Measurements from ENCODE around the gene MARK4.
"Not testable (repeated sequence)": the region's sequence is repeated elsewhere in the genome, so short reads cannot be mapped to it uniquely, and the experiment has no call there.

MARK4 gene

DNA sequence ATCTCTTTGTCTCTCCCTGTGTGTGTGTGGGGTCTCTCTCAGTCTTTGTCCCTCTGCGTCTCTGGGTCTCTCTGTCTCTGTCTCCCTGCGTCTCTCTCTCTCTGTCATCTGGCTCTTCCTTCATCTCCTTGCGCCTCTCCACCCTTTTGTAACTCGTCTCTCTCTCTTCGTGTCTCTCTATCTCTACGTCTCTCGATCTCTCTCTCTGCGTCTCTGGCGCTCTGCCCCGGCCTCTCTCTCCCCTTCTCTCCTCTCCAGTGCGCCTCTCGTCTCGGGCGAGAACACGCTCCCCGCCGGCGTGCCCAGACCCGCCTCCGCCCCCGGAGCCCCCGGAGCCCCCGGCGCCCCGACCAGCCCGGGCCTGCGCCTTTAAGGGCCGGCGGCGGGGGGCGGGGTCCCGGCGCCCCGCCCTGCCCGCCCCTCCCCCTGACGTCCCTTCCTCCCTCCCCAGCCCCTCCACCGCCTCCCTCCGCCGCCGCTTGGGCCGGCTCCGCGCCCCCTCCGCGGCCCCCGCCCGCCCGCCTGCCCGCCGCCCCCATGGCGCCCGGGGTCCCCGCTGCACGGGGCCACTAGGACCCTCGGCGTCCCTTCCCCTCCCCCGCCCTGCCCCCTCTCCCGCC is at the start of gene MARK4:
MARK4 (plus strand) TSS at position 440 of the 620 bp plus-strand sequence. CDS start 318 bp downstream, outside the sequence.
- peak; percentile 53 for DNase-seq

DNA sequence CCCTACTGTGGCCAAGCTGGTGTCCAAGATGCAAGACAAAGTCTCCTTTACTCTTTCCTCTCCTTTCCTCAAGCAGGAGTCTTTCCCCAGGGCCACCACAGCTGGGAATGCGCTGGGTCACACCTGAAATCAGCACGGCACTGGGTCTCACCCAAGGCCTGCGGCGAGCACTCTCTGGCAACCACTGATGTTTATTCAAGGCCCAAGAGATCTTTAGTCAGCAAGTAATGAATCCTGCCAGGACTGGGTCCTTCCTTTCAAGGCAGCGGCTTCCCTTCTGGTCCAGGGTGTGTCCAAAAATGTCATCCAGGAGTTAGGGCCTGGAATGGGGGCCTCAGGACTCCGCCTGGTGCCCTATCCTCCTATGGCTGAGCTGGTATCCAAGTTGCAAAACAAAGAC is 48.4 kb upstream of the MARK4 start:
- no peak for DNase-seq

DNA sequence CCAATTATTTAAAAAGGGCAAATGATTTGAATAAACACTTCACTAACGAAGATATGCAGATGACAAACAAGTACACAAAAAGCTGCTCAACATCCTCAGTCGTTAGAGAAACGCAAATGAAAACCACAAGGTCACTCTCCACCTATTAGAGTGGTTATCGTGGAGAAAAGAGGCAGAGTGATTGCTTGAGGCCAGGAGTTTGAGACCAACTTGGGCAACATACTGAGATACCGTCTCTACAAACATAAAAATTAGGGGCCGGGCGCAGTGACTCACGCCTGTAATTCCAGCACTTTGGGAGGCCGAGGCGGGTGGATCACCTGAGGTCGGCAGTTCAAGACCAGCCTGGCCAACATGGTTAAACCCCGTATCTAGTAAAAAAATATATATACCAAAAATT is 45.3 kb upstream of the MARK4 start:
- DNase-seq, result no peak

DNA sequence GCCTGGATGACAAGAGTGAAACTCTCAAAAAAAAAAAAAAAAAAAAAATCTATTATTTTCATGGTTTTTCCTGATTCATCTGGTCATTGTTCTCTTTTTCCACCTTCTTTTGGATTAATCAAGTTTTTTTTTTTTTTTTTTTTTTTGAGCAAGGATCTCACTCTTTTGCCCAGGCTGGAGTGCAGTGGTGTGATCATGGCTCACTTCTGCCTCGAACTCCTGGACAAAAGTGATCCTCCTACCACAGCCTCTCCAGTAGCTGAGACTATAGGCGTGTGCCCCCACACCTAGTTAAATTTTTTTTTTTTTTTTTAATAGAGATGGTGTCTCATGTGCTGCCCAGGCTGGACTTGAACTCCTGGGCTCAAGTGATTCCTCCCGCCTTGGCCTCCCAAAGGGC is 44.7 kb upstream of the MARK4 start:
- DNase-seq, result no peak

DNA sequence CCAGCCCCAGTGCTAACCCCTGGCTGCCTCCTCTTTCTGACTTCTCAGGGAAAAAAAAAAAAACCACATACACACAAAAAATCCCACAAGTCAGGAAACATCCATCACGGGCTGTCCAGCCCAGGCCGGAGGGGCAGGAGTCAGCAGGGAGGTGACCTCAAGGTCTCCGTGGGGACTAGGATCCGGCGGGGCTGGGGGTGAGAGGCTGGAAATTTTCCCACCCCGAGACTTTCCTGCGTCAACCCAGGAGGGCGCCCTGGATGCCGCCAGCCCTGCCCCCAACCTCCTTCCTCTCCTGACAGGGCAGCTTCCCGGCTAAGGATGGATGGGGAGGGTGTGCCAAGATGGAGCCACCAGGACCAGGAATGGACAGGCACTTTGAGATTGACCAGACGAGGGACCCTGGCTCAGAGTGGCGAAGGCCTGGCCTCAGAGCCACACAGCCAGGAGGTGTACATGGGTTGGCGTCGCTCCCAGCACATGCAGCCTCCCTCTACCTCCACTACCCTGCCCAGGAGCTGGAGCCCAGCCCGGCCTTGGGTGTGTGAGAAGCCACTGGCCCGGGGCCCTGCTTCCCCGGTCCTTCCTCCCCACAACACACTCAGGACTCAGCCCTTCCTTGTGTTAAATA is 39.2 kb upstream of the MARK4 start:
- peak; percentile 66 for DNase-seq

DNA sequence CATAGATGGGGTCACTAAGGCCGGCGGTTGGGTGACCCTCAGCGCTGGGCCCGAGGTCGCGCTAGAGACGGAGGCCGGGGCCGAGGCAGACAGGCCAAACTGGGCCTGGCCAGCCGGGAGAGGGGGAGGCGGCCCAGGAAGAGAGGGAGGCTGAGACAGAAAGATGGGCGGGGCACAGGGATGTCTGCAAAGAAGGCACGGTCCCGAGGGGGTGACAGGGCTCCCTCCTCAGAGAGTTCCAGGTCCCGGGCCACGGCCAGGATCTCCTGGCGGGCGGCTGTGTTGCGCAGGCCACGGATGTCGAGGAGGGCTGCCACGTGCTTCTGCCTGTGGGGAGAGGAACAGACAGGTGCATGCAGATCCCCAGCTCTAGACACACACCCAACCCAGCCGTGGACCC is 38.0 kb upstream of the MARK4 start:
- no peak for DNase-seq

DNA sequence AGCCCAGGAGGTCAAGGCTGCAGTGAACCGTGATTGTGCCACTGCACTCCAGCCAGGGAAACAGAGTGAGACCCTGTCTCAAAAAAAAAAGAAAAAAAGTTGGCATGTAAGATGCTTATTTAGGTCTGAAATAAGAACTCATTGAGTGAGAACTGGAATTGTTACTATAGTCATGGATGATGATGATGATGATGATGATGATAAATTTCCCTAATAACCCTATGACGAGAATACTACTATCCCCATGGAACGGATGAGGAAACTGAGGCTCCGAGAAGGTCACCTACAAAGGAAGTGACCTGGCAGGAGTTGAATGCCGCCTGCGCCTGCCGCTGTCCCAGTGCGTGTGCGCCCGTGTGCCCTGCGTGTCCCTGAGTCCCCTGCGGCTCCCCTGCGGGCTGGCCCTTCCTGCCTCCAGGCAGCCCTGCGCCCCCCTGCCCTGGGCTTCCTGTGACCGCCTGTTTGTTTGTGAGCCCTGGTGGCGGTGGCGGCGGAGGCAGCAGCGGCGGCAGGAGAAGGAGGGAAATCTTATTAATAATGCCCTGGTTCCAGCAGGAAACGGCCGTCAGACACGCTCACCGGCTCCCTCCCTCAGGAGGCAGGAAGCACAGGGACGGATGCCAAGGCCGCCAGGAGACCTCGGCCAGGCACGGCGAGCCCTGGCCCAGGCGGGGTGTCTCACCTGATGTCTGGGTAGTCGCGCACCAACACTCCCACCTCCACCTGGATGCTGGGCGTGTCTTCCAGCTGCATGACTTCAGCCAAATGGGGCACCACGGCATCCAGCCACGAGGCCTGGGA is 35.5 kb upstream of the MARK4 start:
- no peak for DNase-seq

DNA sequence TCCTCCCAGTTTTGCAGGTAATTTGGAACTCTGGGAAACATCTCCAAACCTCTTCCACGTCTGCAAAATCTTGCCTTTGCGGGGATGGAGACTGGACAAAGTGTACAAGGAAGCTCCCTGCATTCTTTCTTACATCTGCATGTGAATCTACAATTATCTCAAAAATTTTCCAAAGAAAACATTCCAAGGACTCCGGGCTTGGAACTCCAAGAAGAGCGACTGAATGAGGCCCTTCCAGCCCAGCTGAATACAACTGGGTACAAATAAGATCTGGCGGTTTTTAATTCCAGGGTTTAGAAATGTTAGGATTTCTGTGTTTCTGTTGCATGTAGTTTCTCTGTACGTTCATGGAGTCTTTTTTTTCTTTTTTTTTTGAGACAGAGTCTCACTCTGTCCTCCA is 34.4 kb upstream of the MARK4 start:
- no peak for DNase-seq

DNA sequence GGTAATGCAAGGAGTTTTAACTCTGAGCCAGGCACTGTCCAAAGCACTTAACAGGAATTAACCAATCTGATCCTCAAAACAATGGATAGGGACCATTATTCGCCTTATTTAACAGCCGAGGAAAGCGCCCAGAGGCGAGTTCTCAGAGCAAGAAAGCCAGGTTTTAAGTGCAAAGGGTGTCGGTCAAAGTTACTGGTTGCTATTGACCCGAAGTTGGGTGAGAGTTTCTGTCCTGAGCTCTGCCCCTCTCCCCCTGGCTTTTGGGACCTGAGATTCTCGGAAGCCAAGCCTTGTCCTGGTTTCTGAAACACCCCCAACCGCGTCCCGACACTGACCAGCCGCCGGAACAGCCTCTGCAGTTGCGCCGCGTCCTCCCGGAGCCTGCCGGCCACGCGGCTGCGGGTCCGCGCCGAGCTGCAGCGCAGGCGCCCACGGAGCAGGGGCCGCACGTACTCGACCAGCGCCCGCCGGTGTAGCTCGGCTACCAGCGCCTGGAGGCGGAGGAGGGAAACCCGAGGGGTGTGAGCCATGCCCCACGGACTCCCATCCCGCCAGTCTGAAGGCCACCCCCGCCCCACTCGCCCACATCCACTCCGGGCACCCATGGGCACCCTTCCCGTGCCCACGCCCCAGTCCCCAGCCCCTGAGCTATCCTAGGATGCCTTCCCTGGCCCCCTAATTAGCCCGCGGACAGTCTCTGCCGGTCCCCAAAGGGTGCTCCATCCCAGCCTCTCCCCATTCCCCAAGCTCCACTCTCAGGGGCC is 33.7 kb upstream of the MARK4 start:
- no peak for DNase-seq

DNA sequence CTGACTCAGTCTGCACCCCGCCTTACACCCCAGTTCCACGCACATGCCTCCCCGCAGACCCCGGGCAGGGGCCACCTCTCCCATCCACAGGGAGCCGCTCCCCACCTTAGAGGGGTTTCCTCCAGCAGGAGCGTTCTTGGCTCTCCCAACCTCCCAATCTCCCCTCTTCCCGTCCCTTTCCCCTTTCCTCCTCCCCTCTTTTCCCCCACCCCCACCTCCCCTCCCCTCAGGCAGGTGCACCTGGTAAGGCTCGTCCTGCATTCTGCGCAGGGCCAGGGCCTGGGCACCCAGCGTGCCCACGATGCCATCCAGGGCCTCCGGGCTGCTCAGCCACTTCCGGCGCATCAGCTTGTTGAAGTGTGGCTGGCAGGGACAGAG is 33.1 kb upstream of the MARK4 start:
- no peak for DNase-seq

DNA sequence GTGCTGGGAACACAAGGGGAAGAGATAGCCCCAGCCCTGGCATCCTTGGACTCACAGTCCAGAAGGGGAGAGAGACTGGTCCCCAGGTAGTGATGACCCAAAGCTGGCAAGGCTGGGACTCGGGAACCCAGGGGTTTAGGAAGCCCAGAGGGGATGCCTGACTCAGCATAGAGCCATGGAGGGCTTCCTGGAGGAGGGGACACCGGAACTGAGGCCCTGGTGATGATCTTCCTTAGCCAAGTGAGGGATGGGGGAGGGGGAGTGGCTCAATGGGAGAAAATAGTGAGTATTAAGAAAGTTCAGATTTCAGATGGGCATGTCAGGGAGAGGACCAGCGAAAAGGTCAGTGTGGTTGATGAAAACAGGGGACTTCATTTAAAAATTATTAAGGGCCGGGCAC is 32.6 kb upstream of the MARK4 start:
- DNase-seq, result no peak

DNA sequence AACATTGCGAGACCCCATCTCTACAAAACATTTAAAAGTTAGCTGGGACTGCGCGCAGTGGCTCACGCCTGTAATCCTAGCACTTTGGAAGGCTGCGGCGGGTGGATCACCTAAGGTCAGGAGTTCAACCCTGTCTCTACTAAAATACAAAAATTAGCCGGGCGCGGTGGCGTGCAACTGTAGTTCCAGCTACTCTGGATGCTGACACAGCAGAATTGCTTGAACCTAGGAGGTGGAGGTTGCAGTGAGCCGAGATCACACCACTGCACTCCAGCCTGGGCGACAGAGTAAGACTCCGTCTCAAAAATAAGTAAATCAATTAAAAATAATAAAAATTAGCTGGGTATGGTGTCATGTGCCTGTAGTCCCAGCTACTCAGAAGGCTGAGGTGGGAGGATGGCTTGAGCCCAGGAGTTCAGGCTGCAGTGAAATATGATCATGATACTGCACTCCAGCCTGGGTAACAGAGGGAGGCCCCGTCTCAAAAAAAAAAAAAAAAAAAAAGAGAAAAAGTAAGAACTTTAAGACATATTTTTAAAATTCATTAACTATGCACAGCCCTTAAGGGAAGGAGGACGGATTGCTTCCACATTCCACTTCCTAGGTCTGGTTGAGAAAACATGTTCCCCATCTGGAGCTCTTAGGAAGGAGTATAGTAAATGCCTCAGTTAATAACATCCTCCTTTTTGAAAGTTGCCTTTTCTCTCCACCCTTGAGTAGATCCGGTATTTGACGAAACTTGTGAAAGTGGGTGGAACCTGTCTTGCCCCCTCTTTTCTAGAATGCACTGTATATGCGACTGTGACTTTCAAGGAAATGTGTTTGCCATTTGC is 31.9 kb upstream of the MARK4 start:
- peak; percentile 61 for DNase-seq

DNA sequence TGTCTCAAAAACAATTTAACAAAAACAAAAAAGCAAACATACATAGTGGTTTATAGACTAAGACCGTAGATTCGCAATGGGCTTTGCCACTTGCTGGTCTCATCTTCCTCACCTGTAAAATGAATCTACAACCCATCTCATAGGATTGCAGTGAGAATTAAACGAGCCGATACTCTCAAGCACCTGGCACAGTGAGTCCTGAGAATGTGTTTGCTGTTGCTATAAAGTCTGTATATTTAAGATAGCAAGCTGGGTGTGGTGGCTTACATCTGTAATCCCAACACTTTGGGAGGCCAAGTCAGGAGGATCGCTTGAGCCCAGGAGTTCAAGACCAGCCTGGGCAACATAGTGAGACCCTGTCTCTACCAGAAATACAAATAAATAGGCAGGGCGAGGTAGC is 28.3 kb upstream of the MARK4 start:
- no peak for DNase-seq

DNA sequence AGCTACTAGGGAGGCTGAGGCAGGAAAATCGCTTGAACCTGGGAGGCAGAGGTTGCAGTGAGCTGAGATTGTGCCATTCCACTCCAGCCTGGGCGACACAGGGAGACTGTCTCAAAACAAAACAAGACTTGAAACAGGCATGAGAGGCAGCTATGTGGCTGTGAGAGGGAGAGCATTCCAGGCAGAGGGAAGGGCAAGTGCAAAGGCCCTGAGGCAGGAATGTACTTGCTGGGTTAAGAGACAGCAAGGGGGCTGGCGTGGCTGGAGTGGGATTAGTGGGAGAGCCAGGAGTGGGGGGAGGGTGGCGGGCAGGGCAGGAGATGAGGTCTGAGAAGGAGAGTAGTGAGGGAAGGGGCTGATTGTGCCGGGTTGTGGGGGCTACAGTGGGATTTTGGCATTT is 27.2 kb upstream of the MARK4 start:
- DNase-seq, result no peak

DNA sequence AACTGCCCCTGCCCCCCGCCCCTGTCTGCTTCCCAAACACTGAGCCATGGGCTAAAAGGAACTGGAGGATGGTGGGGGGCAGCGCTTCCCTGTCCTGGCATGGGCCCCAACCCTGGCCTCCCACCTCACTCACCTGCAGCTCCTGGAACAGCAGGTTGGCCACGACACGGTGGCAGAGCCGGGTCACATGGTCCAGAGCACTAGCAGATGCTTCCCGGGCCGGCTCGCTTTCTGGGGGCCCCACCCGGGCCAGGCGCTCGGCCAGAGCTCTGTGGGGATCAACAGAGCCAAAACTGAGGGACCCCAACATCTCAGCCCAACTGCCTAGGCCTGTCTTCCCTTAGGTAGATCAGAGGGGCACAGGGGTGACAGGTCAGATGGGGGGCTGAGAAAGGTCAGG is 26.4 kb upstream of the MARK4 start:
- no peak for DNase-seq

DNA sequence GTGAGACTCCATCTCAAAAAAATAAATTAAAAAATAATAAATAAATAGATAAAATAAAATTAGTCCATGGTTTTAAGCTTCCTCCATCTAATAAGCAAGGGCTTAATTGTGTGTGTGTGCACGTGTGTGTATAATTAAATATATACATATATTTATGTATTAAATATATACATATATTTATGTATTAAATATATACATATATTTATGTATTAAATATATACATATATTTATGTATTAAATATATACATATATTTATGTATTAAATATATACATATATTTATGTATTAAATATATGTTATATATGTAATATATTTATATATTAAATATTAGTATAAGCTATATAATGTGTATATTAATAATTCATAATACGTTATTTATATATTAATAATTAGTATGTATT is 22.0 kb upstream of the MARK4 start:
- DNase-seq, result not testable (repeated sequence)

DNA sequence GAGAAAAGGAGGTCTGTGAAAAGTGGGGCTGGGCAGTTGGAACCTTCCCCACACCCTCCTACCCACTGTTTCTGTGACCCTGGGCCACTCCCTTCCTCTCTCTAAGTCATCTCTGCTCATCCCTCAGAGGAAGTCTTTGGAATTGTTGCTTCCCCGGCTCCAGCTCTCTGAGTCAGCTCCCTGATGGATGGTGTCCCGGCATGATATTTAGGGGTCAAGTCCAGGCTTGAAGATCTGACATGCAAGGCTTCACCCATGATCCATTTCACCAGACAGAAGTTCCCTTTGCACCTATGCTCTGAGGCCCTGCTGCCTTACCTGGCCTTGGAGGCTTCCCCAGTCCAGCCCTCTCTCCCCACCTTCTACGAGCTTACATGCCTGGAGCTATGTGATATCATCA is 19.2 kb upstream of the MARK4 start:
- DNase-seq, result no peak

DNA sequence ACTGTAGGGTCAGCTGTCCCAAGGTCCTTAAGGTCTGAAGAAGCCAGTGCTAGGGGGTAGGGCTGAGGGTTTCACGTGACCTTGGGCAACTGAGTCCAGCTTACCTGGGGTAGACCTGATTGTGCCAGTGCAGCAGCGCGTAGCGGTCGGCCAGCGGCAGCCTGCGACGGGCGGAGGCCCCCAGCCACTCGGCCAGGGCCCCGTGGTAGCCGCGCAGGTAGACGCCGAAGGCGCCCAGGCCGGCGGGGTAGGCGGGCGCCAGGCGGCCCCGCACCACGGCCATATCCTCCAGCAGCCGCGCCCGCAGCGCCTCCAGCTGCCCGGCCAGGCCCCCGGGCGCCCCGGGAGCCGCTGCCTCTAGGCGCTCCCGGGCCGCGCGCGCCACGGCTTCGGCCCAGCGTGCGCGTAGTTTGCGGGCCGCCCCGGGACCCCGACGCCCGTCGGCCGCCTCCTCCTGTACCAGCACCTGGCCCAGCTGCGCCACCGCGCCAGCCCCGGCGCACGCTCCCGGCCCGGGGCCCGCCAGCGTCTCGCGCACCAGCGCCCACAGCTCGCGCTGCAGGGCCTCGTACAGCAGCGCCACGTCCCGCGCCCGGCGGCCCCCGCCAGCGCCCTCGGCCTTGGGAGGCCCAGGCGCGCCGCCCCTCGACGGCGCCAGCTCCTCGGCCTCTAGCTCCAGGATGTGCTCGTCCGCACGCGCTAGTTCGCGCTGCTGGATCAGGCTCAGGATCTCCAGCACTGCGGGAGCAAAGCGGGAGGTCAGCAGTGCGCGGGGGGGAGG is 16.8 kb upstream of the MARK4 start:
- no peak for DNase-seq

DNA sequence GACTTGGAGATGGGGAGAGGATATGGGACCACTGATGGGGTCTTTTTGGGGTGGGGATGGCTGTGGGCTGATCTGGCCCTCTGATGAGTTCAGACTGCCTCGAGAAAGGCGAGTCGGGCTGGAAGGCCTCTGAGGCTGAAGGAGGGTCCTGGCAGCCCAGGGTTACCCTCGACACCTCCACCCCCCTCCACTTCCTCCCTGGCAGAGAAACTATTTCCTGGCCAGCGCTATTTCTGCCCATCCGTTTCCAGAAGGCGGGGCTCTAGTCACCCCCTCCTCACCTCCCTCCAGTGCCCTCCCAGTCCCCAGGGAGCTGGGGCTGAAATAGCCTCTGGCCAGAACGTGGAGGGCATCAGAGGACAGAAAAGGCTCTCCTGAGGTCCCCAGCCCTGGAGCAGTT is 15.6 kb upstream of the MARK4 start:
- DNase-seq, result no peak

DNA sequence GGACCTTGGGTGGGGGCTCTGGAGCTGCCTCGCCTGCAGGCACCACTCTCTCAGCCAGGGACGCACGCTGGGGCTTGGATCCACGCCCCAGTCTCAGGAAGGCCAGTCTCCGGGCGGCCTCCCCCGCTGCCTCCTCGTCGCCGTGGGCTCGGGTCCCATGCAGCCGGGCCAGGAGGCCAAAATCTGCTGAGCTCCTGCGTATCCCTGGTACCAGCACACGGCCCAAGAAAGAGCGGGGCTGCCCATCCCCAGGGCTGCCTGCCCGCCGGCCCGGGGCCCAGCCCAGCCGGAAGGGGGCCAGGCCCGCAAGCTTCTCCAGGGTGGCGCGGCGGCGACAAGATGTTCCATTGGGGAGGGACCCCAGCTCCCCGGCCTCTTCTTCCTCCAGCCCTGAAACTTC is 12.5 kb upstream of the MARK4 start:
- no peak for DNase-seq

DNA sequence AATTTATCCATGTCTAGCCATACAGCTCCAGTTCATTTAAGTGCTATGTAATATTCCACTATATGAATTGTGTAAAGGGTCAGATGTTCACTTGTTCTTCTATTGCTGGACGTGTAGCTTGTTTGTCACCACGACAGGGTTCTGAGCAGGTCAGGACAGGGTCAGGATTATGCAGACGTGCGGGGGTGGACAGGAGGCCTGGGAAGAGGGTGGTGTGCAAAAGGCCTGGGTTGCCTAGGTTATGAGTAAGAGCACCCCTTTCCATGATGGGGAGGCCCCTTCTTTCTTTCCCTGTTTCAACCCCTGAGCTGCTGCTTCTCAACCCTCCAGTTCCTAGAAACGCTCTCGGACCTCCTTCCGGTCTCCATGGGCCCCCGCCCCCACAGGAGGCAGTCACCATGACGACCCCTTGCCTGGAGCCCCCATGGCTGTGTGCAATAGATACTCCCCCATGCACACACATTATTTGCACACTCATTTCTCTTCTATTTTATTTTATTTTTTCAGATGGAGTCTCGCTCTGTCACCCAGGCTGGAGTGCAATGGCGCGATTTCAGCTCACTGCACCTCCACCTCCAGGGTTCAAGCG is 7.8 kb upstream of the MARK4 start:
- DNase-seq, result peak; percentile 17

Data from MV-4-11 (cell line).